Left lung (tissue), 10 donors: ENCODE measurements around the gene GSTM5. TPM values are rescaled to one million over a fixed set of nuclear protein-coding genes. Genes with fewer than 3 reads are reported as not detected.
A peak's percentile ranks its signal among the peaks of the same experiment; 100 is the strongest.
"Not testable (repeated sequence)": the region's sequence is repeated elsewhere in the genome, so short reads cannot be mapped to it uniquely, and the experiment has no call there.

Experiments
- ATAC-seq: fragments of 200-7000 bp; cut with Tn5 transposase; one replicate; pipeline ENCODE4 v1.9.1; 2020; ENCODE audit warnings: moderate library complexity
- DNase-seq, 4 donors: peaks; one replicate each; pipeline ENCODE4 v3.0.0-alpha.2; 2013 to 2020
- H3K27ac ChIP-seq, 2 donors: fragments of 200-600 bp; sonication (generic) in 1 of 2; one replicate each; pipeline versions ENCODE4 v1.5.0 to v1.8.0; 2020 to 2021
- H3K27me3 ChIP-seq, 2 donors: fragments of 200-600 bp; sonication (generic) in 1 of 2; one replicate each; pipeline versions ENCODE4 v1.5.0 to v1.8.0; 2020 to 2021
- H3K36me3 ChIP-seq, 2 donors: fragments of 200-600 bp; sonication (generic) in 1 of 2; one replicate each; pipeline versions ENCODE4 v1.5.0 to v1.8.0; 2020 to 2021
- H3K4me1 ChIP-seq, 2 donors: fragments of 200-600 bp; one replicate each; pipeline ENCODE4 v1.8.0; 2021
- H3K4me3 ChIP-seq, 2 donors: fragments of 200-600 bp; sonication (generic) in 1 of 2; one replicate each; pipeline versions ENCODE4 v1.5.0 to v1.8.0; 2020 to 2021; ENCODE audit warnings: mild to moderate bottlenecking in 1 of 2
- H3K9me3 ChIP-seq, 2 donors: fragments of 200-600 bp; sonication (generic) in 1 of 2; one replicate each; pipeline versions ENCODE4 v1.5.0 to v1.8.0; 2020 to 2021
- intact Hi-C, 2 donors: fragments of 100-400 bp; cut with DNase I; formaldehyde crosslinking; loops; one replicate each; pipeline versions ENCODE4 v1.11.2 to v1.14.2; 2022
- polyA plus RNA-seq, 6 donors: library from polyadenylated mRNA; unstranded; fragments of 120-200 nt; gene quantifications; one replicate each; pipeline ENCODE4 v1.2.1, GENCODE V29; 2013; ENCODE audit not compliant: insufficient read length in 6 of 6
- total RNA-seq, 2 donors: library from RNA; stranded (reverse); fragmentation: NEBNext Ultra II Directional; extraction: Animal tissue kit (Norgen Biotek cat#: 25700); gene quantifications; one replicate each; pipeline ENCODE4 v1.2.1, GENCODE V29; 2021
- TF ChIP-seq, protein P1 (sequence below), 2 donors: fragments of 200-600 bp; sonication (generic) in 1 of 2; IDR thresholded peaks; one replicate each; pipeline versions ENCODE4 v1.5.0 to v1.8.0; 2021; ENCODE audit warnings: antibody characterized with exemption in 2 of 2
- donor health status: DM: no; HTN: yes; CAD: no.
- donor health status: DM: no; HTN: no; CAD: no.

GSTM5 gene
- total and polyA plus RNA-seq, 8 donors: 8.4 to 91.2 (median 60.1) TPM

DNA sequence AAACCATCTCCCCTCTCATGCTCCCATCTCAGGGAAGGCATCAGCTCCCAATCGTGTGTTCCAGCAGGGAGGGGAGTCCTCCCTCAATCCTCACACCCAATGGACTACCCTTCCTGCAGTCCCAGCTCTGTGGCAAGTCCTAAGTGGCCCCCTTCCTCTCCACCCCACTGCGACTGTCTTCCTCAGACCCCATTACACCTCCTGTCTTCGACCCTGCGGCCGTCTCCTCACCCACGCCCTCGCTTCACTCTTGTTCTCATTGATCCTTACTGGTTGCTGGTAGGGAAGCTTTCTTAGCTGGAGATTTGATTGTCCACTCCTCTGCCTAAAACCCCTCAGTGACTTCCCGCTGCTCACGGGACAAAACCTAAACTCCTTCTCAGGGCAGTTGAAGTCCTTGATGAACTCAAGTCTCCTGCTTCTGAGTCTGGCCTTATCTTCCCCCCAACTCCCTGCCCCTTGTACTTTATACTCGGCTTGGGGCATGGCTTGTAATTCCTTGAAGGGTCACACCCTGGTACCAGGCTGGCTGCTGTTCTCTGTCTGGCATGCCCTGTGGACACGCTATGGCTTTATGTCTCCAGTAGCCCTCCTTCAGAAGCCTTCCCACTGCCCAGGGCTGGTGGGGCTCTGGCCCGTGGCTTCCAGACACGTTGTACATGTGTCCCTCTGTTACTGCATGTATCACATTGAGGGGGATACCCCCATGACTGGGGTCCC is 54.0 kb downstream of the GSTM5 start:
- Histone ChIP-seq H3K27me3 (no peaks in the 10 kb centered on the region), H3K9me3 (no peaks in the 10 kb centered on the region), H3K36me3 (no peaks in the 10 kb centered on the region), H3K27ac (no peak overlapping the region), H3K4me3 (no peak overlapping the region), H3K4me1 (peaks cover 4 to 15% of the 10 kb centered on the region in 2 donors)
- TF ChIP-seq, protein P1, sequence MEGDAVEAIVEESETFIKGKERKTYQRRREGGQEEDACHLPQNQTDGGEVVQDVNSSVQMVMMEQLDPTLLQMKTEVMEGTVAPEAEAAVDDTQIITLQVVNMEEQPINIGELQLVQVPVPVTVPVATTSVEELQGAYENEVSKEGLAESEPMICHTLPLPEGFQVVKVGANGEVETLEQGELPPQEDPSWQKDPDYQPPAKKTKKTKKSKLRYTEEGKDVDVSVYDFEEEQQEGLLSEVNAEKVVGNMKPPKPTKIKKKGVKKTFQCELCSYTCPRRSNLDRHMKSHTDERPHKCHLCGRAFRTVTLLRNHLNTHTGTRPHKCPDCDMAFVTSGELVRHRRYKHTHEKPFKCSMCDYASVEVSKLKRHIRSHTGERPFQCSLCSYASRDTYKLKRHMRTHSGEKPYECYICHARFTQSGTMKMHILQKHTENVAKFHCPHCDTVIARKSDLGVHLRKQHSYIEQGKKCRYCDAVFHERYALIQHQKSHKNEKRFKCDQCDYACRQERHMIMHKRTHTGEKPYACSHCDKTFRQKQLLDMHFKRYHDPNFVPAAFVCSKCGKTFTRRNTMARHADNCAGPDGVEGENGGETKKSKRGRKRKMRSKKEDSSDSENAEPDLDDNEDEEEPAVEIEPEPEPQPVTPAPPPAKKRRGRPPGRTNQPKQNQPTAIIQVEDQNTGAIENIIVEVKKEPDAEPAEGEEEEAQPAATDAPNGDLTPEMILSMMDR (IDR thresholded peaks at IDR 0.05): no peak
- DNase-seq: peak in 2 of 4 donors; percentile 15 to 48
- intact Hi-C loops: loop anchor here in 1 of 2 donors (5.0 kb wide), 1 partner anchor 124 kb away; no protein-coding TSS in a partner anchor
- ATAC-seq: no peak

DNA sequence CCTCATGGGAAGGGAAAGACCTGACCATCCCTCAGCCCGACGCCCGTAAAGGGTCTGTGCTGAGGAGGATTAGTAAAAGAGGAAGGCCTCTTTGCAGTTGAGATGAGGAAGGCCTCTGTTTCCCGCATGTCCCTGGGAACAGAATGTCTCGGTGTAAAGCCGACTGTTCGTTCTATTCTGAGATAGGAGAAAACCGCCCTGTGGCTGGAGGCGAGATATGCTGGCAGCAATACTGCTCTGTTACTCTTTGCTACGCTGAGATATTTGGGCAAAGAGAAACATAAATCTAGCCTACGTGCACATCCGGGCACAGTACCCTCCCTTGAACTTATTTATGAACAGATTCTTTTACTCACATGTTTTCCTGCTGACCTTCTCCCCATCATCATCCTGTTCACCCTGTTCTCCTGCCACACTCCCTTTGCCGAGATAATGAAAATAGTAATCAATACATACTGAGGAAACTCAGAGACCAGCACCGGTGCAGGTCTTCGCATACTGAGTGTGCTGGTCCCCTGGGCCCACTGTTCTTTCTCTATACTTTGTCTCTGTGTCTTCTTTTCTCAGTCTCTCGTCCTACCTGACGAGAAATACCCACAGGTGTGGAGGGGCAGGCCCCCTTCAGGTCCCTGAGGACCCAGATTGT is 55.1 kb downstream of the GSTM5 start:
- H3K36me3 ChIP-seq, H3K4me3 ChIP-seq, H3K9me3 ChIP-seq, H3K27me3 ChIP-seq, ATAC-seq, H3K27ac ChIP-seq: not testable (repeated sequence)
- intact Hi-C loops: loop anchor here in 1 of 2 donors (5.0 kb wide), 1 partner anchor 125 kb away; no protein-coding TSS in a partner anchor
- peaks cover 4 to 15% of the 10 kb centered on the region in 2 donors for H3K4me1 ChIP-seq
- DNase-seq: peak in 2 of 4 donors; percentile 10 to 22

Other genes with a start within 250 kb of the GSTM5 start
- 1 to 10 TPM; 3.6 to 4.5 TPM for gene SYPL2, start 245.7 kb upstream of the GSTM5 start, total RNA-seq
- gene SYPL2, start 245.7 kb upstream of the GSTM5 start, polyA plus RNA-seq: under 1 TPM; 0.14 to 0.37 (median 0.21) TPM
- 1 to 10 TPM; 4.7 to 5.6 TPM for gene ATXN7L2, start 228.3 kb upstream of the GSTM5 start, total RNA-seq
- 10 to 100 TPM in 2 of 6 donors, 1 to 10 TPM in 4; 7.4 to 11.7 (median 8.2) TPM for gene ATXN7L2, start 228.3 kb upstream of the GSTM5 start, polyA plus RNA-seq
- 10 to 100 TPM; 11.3 to 14.9 TPM for gene CYB561D1, start 218.2 kb upstream of the GSTM5 start, total RNA-seq
- 1 to 10 TPM; 6.0 to 10.0 (median 7.6) TPM for gene CYB561D1, start 218.2 kb upstream of the GSTM5 start, polyA plus RNA-seq
- 1 to 10 TPM; 4.1 to 8.1 TPM for gene AMIGO1, start 202.5 kb upstream of the GSTM5 start, total RNA-seq
- 1 to 10 TPM; 3.1 to 4.6 (median 3.5) TPM for gene AMIGO1, start 202.5 kb upstream of the GSTM5 start, polyA plus RNA-seq
- not detected for gene GPR61, start 172.4 kb upstream of the GSTM5 start, total RNA-seq
- gene GPR61, start 172.4 kb upstream of the GSTM5 start, polyA plus RNA-seq: under 1 TPM; 0.43 to 0.93 (median 0.69) TPM
- 1 to 10 TPM; 6.4 to 9.9 TPM for gene GNAI3, start 163.6 kb upstream of the GSTM5 start, total RNA-seq
- 10 to 100 TPM in 5 of 6 donors, 1 to 10 TPM in 1; 9.8 to 11.5 (median 11.1) TPM for gene GNAI3, start 163.6 kb upstream of the GSTM5 start, polyA plus RNA-seq
- gene GNAT2, start 92.6 kb upstream of the GSTM5 start, total RNA-seq: not detected
- gene GNAT2, start 92.6 kb upstream of the GSTM5 start, polyA plus RNA-seq: under 1 TPM in 1 of 6 donors, not detected in 5; 0.21 TPM
- 10 to 100 TPM; 49.5 to 86.9 TPM for gene AMPD2, start 92.4 kb upstream of the GSTM5 start, total RNA-seq
- gene AMPD2, start 92.4 kb upstream of the GSTM5 start, polyA plus RNA-seq: 10 to 100 TPM; 38.7 to 62.1 (median 47.4) TPM
- gene GSTM4, start 56.2 kb upstream of the GSTM5 start, total RNA-seq: 10 to 100 TPM; 20.2 to 22.2 TPM
- 10 to 100 TPM; 28.7 to 37.2 (median 29.8) TPM for gene GSTM4, start 56.2 kb upstream of the GSTM5 start, polyA plus RNA-seq
- 10 to 100 TPM; 25.4 to 28.3 TPM for gene GSTM2, start 44.2 kb upstream of the GSTM5 start, total RNA-seq
- gene GSTM2, start 44.2 kb upstream of the GSTM5 start, polyA plus RNA-seq: 100 to 1,000 TPM; 188 to 281 (median 236) TPM
- 10 to 100 TPM in 1 of 2 donors, not detected in 1; 24.9 TPM for gene GSTM1, start 24.4 kb upstream of the GSTM5 start, total RNA-seq
- gene GSTM1, start 24.4 kb upstream of the GSTM5 start, polyA plus RNA-seq: 100 to 1,000 TPM in 3 of 6 donors, 10 to 100 TPM in 1, 1 to 10 TPM in 2; 1.7 to 165 (median 99.6) TPM
- 10 to 100 TPM; 13.8 to 30.9 TPM for gene GSTM3, start 28.8 kb downstream of the GSTM5 start, total RNA-seq
- 100 to 1,000 TPM in 4 of 6 donors, 10 to 100 TPM in 2; 83.6 to 142 (median 114) TPM for gene GSTM3, start 28.8 kb downstream of the GSTM5 start, polyA plus RNA-seq
- not detected for gene EPS8L3, start 51.7 kb downstream of the GSTM5 start, total RNA-seq
- gene EPS8L3, start 51.7 kb downstream of the GSTM5 start, polyA plus RNA-seq: under 1 TPM; 0.21 to 0.99 (median 0.52) TPM
- 10 to 100 TPM; 45.7 to 68.0 TPM for gene CSF1, start 198.6 kb downstream of the GSTM5 start, total RNA-seq
- 10 to 100 TPM in 2 of 6 donors, 1 to 10 TPM in 4; 6.9 to 12.8 (median 9.1) TPM for gene CSF1, start 198.6 kb downstream of the GSTM5 start, polyA plus RNA-seq